Rectal smooth muscle tissue (tissue), 1 donor: ENCODE measurements around the gene S100P.
"Not testable (repeated sequence)": the region's sequence is repeated elsewhere in the genome, so short reads cannot be mapped to it uniquely, and the experiment has no call there.

Experiments used
- H3K27ac ChIP-seq: one replicate; pipeline ENCODE4 v1.7.0; 2013; ENCODE audit warnings: low read depth, low read length, inconsistent platforms
- H3K27me3 ChIP-seq: one replicate; pipeline ENCODE4 v1.7.0; 2013; ENCODE audit warnings: low read length; ENCODE audit not compliant: control insufficient read depth, insufficient read depth
- H3K36me3 ChIP-seq: one replicate; pipeline ENCODE4 v1.7.0; 2013; ENCODE audit warnings: low read length; ENCODE audit not compliant: control insufficient read depth, insufficient read depth
- H3K4me1 ChIP-seq: one replicate; pipeline ENCODE4 v1.7.0; 2013; ENCODE audit warnings: low read length; ENCODE audit not compliant: control insufficient read depth, insufficient read depth
- H3K4me3 ChIP-seq: one replicate; pipeline ENCODE4 v1.7.0; 2013; ENCODE audit warnings: low read length
- H3K9ac ChIP-seq: one replicate; pipeline ENCODE4 v1.7.0; 2013; ENCODE audit warnings: low read length

S100P gene

GRCh38 chr4:6724421-6725111 is 30.9 kb downstream of the S100P start:
- Histone ChIP-seq H3K36me3 (no peaks in the 10 kb centered on the region), H3K4me3 (no peak overlapping the region), H3K4me1 (peaks cover 3% of the 10 kb centered on the region), H3K27ac (no peak overlapping the region), H3K9ac (no peak overlapping the region), H3K27me3 (no peaks in the 10 kb centered on the region)

GRCh38 chr4:6725427-6725961 is 31.8 kb downstream of the S100P start:
- H3K4me3 ChIP-seq, H3K4me1 ChIP-seq, H3K36me3 ChIP-seq, H3K9ac ChIP-seq, H3K27ac ChIP-seq, H3K27me3 ChIP-seq: not testable (repeated sequence)

GRCh38 chr4:6727081-6727942 is 33.6 kb downstream of the S100P start:
- H3K9ac ChIP-seq: no peak overlapping the region
- H3K36me3 ChIP-seq: no peaks in the 10 kb centered on the region
- no peak overlapping the region for H3K27ac ChIP-seq
- peaks cover 3% of the 10 kb centered on the region for H3K4me1 ChIP-seq
- no peak overlapping the region for H3K4me3 ChIP-seq
- H3K27me3 ChIP-seq: no peaks in the 10 kb centered on the region

GRCh38 chr4:6727943-6728250 is 34.2 kb downstream of the S100P start:
- Histone ChIP-seq H3K9ac (no peak overlapping the region), H3K4me1 (peaks cover 3% of the 10 kb centered on the region), H3K36me3 (no peaks in the 10 kb centered on the region), H3K27me3 (no peaks in the 10 kb centered on the region), H3K27ac (no peak overlapping the region), H3K4me3 (no peak overlapping the region)

GRCh38 chr4:6728320-6729029 is 34.8 kb downstream of the S100P start:
- no peaks in the 10 kb centered on the region for H3K36me3 ChIP-seq
- H3K4me3 ChIP-seq: no peak overlapping the region
- H3K4me1 ChIP-seq: peaks cover 3% of the 10 kb centered on the region
- H3K9ac ChIP-seq: no peak overlapping the region
- H3K27ac ChIP-seq: no peak overlapping the region
- no peaks in the 10 kb centered on the region for H3K27me3 ChIP-seq

GRCh38 chr4:6730603-6731317 is 37.1 kb downstream of the S100P start:
- no peak overlapping the region for H3K27ac ChIP-seq
- H3K4me1 ChIP-seq: peaks cover 3% of the 10 kb centered on the region
- no peaks in the 10 kb centered on the region for H3K27me3 ChIP-seq
- H3K36me3 ChIP-seq: no peaks in the 10 kb centered on the region
- H3K9ac ChIP-seq: no peak overlapping the region
- H3K4me3 ChIP-seq: no peak overlapping the region

GRCh38 chr4:6731318-6731675 is 37.6 kb downstream of the S100P start:
- H3K9ac ChIP-seq: no peak overlapping the region
- no peak overlapping the region for H3K27ac ChIP-seq

GRCh38 chr4:6731780-6732179 is 38.1 kb downstream of the S100P start:
- Histone ChIP-seq H3K36me3 (no peaks in the 10 kb centered on the region), H3K9ac (no peak overlapping the region), H3K27me3 (no peaks in the 10 kb centered on the region), H3K4me3 (no peak overlapping the region), H3K4me1 (peaks cover 2% of the 10 kb centered on the region), H3K27ac (no peak overlapping the region)

More at GRCh38 chr4:6731318-6731675, 37.6 kb downstream of the S100P start:
- Histone ChIP-seq H3K4me3 (no peak overlapping the region), H3K36me3 (no peaks in the 10 kb centered on the region), H3K27me3 (no peaks in the 10 kb centered on the region), H3K4me1 (peaks cover 3% of the 10 kb centered on the region)

- no peak overlapping the region for H3K9ac ChIP-seq
- H3K4me3 ChIP-seq: no peak overlapping the region
- no peaks in the 10 kb centered on the region for H3K27me3 ChIP-seq
- H3K27ac ChIP-seq: no peak overlapping the region
- no peaks in the 10 kb centered on the region for H3K36me3 ChIP-seq
- no peaks in the 10 kb centered on the region for H3K4me1 ChIP-seq
These were observed 39.0 kb downstream of the S100P start for GRCh38 chr4:6732441-6733357.

GRCh38 chr4:6733358-6734164 is 39.9 kb downstream of the S100P start:
- H3K9ac ChIP-seq: no peak overlapping the region
- H3K27ac ChIP-seq: no peak overlapping the region
- H3K4me3 ChIP-seq: no peak overlapping the region
- H3K36me3 ChIP-seq: no peaks in the 10 kb centered on the region
- no peaks in the 10 kb centered on the region for H3K27me3 ChIP-seq
- H3K4me1 ChIP-seq: no peaks in the 10 kb centered on the region
